ENCODE data around the gene EHMT2. TPM values are rescaled to one million over a fixed set of nuclear protein-coding genes. Genes with fewer than 3 reads are reported as not detected.
A peak's percentile ranks its signal among the peaks of the same experiment; 100 is the strongest.

Gene EHMT2
- total RNA-seq, 1 experiment from 2014 or later: 84.0 TPM

GRCh38 chr6:31900917-31901414 lies 3.5 kb upstream of the EHMT2 start:
- no TSS peak for BruUV-seq (replicated peaks)
- CTCF ChIA-PET: interaction anchor here (2.2 kb wide), 1 partner anchor 51 kb away, joined by 9 read pairs; no protein-coding TSS in a partner anchor
- H4K20me1 ChIP-seq (ENCODE audit: insufficient read depth): no peaks in the 10 kb centered on the region
- peaks cover 0 to 1% of the 10 kb centered on the region in 2 experiments; a peak in 1 of 4 replicates for H3K36me3 ChIP-seq (ENCODE audit: control insufficient read depth in 1 of 2, insufficient read depth in 2 of 2, low read length in 2 of 2)
- H3K9me2 ChIP-seq (ENCODE audit: insufficient read depth): no peaks in the 10 kb centered on the region
- peaks cover 12 to 34% of the 10 kb centered on the region in 2 experiments for H3K4me1 ChIP-seq (ENCODE audit: control insufficient read depth in 1 of 2, insufficient read depth in 2 of 2, low read length in 2 of 2)
- H3K4me2 ChIP-seq (ENCODE audit: low read length): peak overlapping the region; percentile 92
- POLR2A ChIA-PET: interaction anchor here (0.6 kb wide), 1 partner anchor 262 kb away, joined by 4 read pairs; no protein-coding TSS in a partner anchor
- H3K27ac ChIP-seq (ENCODE audit: low read depth, low read length): peak overlapping the region; percentile 64
- H3K9me3 ChIP-seq (ENCODE audit: control insufficient read depth in 1 of 2, insufficient read depth in 1 of 2, low read depth in 1 of 2, low read length in 2 of 2): no peaks in the 10 kb centered on the region
- peak overlapping the region; percentile 56 to 63 for H3K4me3 ChIP-seq (replicated peaks in 1 of 2; ENCODE audit: low read depth in 1 of 2, low read length in 2 of 2)
- peaks cover 18% of the 10 kb centered on the region; the same call in 1 of the 2 replicates for H3K79me2 ChIP-seq (ENCODE audit: insufficient read depth, low read length)
- RAD21 ChIA-PET (ENCODE audit: low non-redundant PET in 1 of 2, low total read pairs in 2 of 2, uncharacterized antibody in 2 of 2, unreplicated experiment in 2 of 2): no interaction called here
- no peak for ATAC-seq
- H3K27me3 ChIP-seq (ENCODE audit: insufficient read depth, low read length): no peaks in the 10 kb centered on the region
- intact Hi-C loops (cut with micrococcal nuclease): no loop called here
- H3K9ac ChIP-seq (ENCODE audit: low read length): peak overlapping the region; percentile 63
- H2AFZ ChIP-seq (ENCODE audit: low read depth, low read length, poor library complexity, severe bottlenecking): no peak overlapping the region
- TF ChIP-seq MAX (IDR thresholded peaks at IDR 0.05) (peak; percentile 20), SIN3A (IDR thresholded peaks at IDR 0.05; ENCODE audit: low read depth) (no peak), POLR2AphosphoS5 (IDR thresholded peaks at IDR 0.05; ENCODE audit: low read depth, low read length) (peak; percentile 20), EZH2phosphoT487 (IDR thresholded peaks at IDR 0.05; ENCODE audit: borderline replicate concordance) (no peak)
- DNase-seq (ENCODE audit: low read depth, low spot score): no peak

- no peak for ATAC-seq
- Histone ChIP-seq H2AFZ (ENCODE audit: low read depth, low read length, poor library complexity, severe bottlenecking) (no peak overlapping the region), H3K4me3 (replicated peaks in 1 of 2; ENCODE audit: low read depth in 1 of 2, low read length in 2 of 2) (no peak overlapping the region), H4K20me1 (ENCODE audit: insufficient read depth) (no peaks in the 10 kb centered on the region), H3K27ac (ENCODE audit: low read depth, low read length) (peak overlapping the region; percentile 23; the same call in 1 of the 2 replicates), H3K36me3 (ENCODE audit: control insufficient read depth in 1 of 2, insufficient read depth in 2 of 2, low read length in 2 of 2) (peaks cover under 1 to 10% of the 10 kb centered on the region in 2 experiments), H3K4me2 (ENCODE audit: low read length) (no peak overlapping the region), H3K9me3 (ENCODE audit: control insufficient read depth in 1 of 2, insufficient read depth in 1 of 2, low read depth in 1 of 2, low read length in 2 of 2) (no peaks in the 10 kb centered on the region), H3K9ac (ENCODE audit: low read length) (no peak overlapping the region), H3K27me3 (ENCODE audit: insufficient read depth, low read length) (no peaks in the 10 kb centered on the region), H3K9me2 (ENCODE audit: insufficient read depth) (no peaks in the 10 kb centered on the region), H3K79me2 (ENCODE audit: insufficient read depth, low read length) (peaks cover 18% of the 10 kb centered on the region; the same call in 1 of the 2 replicates), H3K4me1 (ENCODE audit: control insufficient read depth in 1 of 2, insufficient read depth in 2 of 2, low read length in 2 of 2) (peaks cover 12 to 34% of the 10 kb centered on the region in 2 experiments)
- ChIA-PET POLR2A (no interaction called here), CTCF (no interaction called here), RAD21 (ENCODE audit: low non-redundant PET in 1 of 2, low total read pairs in 2 of 2, uncharacterized antibody in 2 of 2, unreplicated experiment in 2 of 2) (no interaction called here)
- no peak for DNase-seq (ENCODE audit: low read depth, low spot score)
- BruUV-seq (replicated peaks): no TSS peak
- intact Hi-C loops (cut with micrococcal nuclease): loop anchor here (5.0 kb wide), 1 partner anchor 233 kb away; the partner anchor contains the start of genes CSNK2B and LY6G5B
- no peak for TF ChIP-seq EZH2phosphoT487 (IDR thresholded peaks at IDR 0.05; ENCODE audit: borderline replicate concordance)
- TF ChIP-seq YY1 (IDR thresholded peaks at IDR 0.05; ENCODE audit: extremely low read depth, insufficient replicate concordance, low read depth, low read length): no peak
- no peak for TF ChIP-seq SIN3A (IDR thresholded peaks at IDR 0.05; ENCODE audit: low read depth)
Observed at GRCh38 chr6:31899882-31900722, 2.6 kb upstream of the EHMT2 start.

Data from HCT116 (cell line).